ENCODE data around the gene CCNA2. TPM values are rescaled to one million over a fixed set of nuclear protein-coding genes. Genes with fewer than 3 reads are reported as not detected.

The CCNA2 gene
- total and polyA plus RNA-seq, 9 of the 15 experiments (the other 6 are each of a cell fraction or from before 2014, with no cell fraction given): 37.1 to 197 (median 154) TPM

DNA sequence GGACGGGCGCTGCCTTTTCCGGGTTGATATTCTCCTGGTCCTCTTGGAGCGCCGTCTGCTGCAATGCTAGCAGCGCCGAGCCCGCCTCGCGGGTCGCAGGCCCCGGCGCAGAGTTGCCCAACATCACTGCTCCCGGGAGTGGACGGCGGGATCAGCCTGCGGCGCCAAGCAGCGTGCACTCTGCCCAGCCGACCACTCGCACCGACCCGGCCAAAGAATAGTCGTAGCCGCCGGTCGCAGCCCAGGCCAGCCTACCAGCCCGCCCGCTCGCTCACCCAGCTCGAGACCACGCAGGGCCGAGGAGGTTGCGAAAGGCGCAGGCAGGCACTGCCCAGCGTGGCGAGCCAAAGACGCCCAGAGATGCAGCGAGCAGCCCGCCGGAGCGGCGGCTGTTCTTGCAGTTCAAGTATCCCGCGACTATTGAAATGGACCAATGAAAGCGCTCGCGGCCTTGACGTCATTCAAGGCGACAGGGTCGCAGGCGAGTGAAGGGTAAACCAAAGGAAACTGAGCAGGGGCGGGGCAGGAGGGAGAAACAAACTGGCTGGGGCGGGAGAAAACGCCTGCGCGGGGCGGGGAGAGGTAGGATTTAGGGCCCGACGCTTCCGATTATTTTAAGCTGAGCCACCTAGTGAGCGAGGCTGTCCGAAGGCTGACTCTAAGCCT lies at the start of gene CCNA2 (continued):
- TF ChIP-seq E2F8 (IDR thresholded peaks at IDR 0.05; ENCODE audit: low read depth, partially characterized antibody) (peak; percentile 79), PCBP1 (IDR thresholded peaks at IDR 0.05; ENCODE audit: low read depth, low read length, poor library complexity, severe bottlenecking) (no peak), ZNF133 (CRISPR knock-in tag; IDR thresholded peaks at IDR 0.05) (no peak), TEAD1 (CRISPR knock-in tag; IDR thresholded peaks at IDR 0.05) (0 out of 4 replicates have a peak, but pooled peaks of 1 of the 2 experiments have one; percentile 1), POLR2H (tag; IDR thresholded peaks at IDR 0.05; ENCODE audit: low read depth) (peak; percentile 85; the same call in 1 of the 2 replicates), CBX3 (IDR thresholded peaks at IDR 0.05; ENCODE audit: borderline replicate concordance in 1 of 2, low read length in 2 of 2) (peak in 1 of 2 experiments; percentile 74; a peak in 1 of 3 replicates), C11orf30 (IDR thresholded peaks at IDR 0.05; ENCODE audit: low read depth) (peak; percentile 92), U2AF1 (optimal IDR thresholded peaks at IDR 0.05; ENCODE audit: low read depth, low read length) (peak; percentile 70), ZKSCAN8 (CRISPR knock-in tag; IDR thresholded peaks at IDR 0.05) (no peak), XRCC3 (IDR thresholded peaks at IDR 0.05) (no peak), ZNF551 (CRISPR knock-in tag; IDR thresholded peaks at IDR 0.05) (no peak), FOS (IDR thresholded peaks at IDR 0.05; ENCODE audit: extremely low read depth, insufficient read length) (peak; percentile 59), CCNT2 (IDR thresholded peaks at IDR 0.05; ENCODE audit: borderline replicate concordance, extremely low read depth, insufficient read length, low read depth, low read length) (peak; percentile 39), PHF8 (IDR thresholded peaks at IDR 0.05; ENCODE audit: borderline replicate concordance, low read length) (peak; percentile 85; the same call in 1 of the 2 replicates), MAFF (IDR thresholded peaks at IDR 0.05; ENCODE audit: low read length) (no peak), ZBTB49 (CRISPR knock-in tag; IDR thresholded peaks at IDR 0.05; ENCODE audit: borderline replicate concordance) (peak; percentile 76; the same call in 1 of the 2 replicates)
- TF ChIP-seq, protein P1, sequence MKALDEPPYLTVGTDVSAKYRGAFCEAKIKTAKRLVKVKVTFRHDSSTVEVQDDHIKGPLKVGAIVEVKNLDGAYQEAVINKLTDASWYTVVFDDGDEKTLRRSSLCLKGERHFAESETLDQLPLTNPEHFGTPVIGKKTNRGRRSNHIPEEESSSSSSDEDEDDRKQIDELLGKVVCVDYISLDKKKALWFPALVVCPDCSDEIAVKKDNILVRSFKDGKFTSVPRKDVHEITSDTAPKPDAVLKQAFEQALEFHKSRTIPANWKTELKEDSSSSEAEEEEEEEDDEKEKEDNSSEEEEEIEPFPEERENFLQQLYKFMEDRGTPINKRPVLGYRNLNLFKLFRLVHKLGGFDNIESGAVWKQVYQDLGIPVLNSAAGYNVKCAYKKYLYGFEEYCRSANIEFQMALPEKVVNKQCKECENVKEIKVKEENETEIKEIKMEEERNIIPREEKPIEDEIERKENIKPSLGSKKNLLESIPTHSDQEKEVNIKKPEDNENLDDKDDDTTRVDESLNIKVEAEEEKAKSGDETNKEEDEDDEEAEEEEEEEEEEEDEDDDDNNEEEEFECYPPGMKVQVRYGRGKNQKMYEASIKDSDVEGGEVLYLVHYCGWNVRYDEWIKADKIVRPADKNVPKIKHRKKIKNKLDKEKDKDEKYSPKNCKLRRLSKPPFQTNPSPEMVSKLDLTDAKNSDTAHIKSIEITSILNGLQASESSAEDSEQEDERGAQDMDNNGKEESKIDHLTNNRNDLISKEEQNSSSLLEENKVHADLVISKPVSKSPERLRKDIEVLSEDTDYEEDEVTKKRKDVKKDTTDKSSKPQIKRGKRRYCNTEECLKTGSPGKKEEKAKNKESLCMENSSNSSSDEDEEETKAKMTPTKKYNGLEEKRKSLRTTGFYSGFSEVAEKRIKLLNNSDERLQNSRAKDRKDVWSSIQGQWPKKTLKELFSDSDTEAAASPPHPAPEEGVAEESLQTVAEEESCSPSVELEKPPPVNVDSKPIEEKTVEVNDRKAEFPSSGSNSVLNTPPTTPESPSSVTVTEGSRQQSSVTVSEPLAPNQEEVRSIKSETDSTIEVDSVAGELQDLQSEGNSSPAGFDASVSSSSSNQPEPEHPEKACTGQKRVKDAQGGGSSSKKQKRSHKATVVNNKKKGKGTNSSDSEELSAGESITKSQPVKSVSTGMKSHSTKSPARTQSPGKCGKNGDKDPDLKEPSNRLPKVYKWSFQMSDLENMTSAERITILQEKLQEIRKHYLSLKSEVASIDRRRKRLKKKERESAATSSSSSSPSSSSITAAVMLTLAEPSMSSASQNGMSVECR (CRISPR knock-in tag; IDR thresholded peaks at IDR 0.05): peak; percentile 98

Data from K562 (cell line).